Smooth muscle cell (in vitro differentiated cells): ENCODE measurements around the gene SNPH. TPM values are rescaled to one million over a fixed set of nuclear protein-coding genes. Genes with fewer than 3 reads are reported as not detected.

ENCODE experiments used
- DNase-seq: peaks from one replicate; lab custom pipeline; 2025; ENCODE audit not compliant: unreplicated experiment; lab: John Stamatoyannopoulos, UW
- H2AFZ ChIP-seq: fragments of 200-600 bp; sonication (generic); 2 replicates; pipeline ENCODE4 v1.6.0; 2016; ENCODE audit warnings: antibody characterized with exemption, low read depth, mild to moderate bottlenecking
- H3F3A ChIP-seq: fragments of 200-600 bp; sonication (generic); 2 replicates; pipeline ENCODE4 v1.6.0; 2017; ENCODE audit warnings: antibody characterized with exemption, low read depth
- H3K27ac ChIP-seq: fragments of 200-600 bp; sonication (generic); 2 replicates; pipeline ENCODE4 v1.5.1; 2016; ENCODE audit warnings: low read depth, mild to moderate bottlenecking
- H3K27me3 ChIP-seq: fragments of 200-600 bp; sonication (generic); 2 replicates; pipeline ENCODE4 v1.6.1; 2016; ENCODE audit warnings: low read depth, mild to moderate bottlenecking
- H3K36me3 ChIP-seq: fragments of 200-600 bp; sonication (generic); 2 replicates; pipeline ENCODE4 v1.5.1; 2016; ENCODE audit warnings: low read depth
- H3K4me1 ChIP-seq: fragments of 200-600 bp; sonication (generic); 2 replicates; pipeline ENCODE4 v1.5.1; 2016; ENCODE audit warnings: low read depth
- H3K4me2 ChIP-seq: fragments of 200-600 bp; sonication (generic); 2 replicates; pipeline ENCODE4 v1.6.0; 2016; ENCODE audit warnings: mild to moderate bottlenecking
- H3K4me3 ChIP-seq: fragments of 200-600 bp; sonication (generic); 2 replicates; pipeline ENCODE4 v1.5.1; 2016; ENCODE audit warnings: mild to moderate bottlenecking
- H3K79me2 ChIP-seq: fragments of 200-600 bp; sonication (generic); 2 replicates; pipeline ENCODE4 v1.6.0; 2016; ENCODE audit warnings: low read depth, mild to moderate bottlenecking
- H3K9ac ChIP-seq: fragments of 200-600 bp; sonication (generic); 2 replicates; pipeline ENCODE4 v1.6.0; 2016; ENCODE audit warnings: low read depth
- H3K9me3 ChIP-seq: fragments of 200-600 bp; sonication (generic); replicated peaks from 2 replicates; pipeline ENCODE4 v1.5.1; 2016; ENCODE audit warnings: low read depth
- H4K20me1 ChIP-seq: fragments of 200-600 bp; sonication (generic); 2 replicates; pipeline ENCODE4 v1.6.0; 2016; ENCODE audit warnings: low read depth
- WGBS: methylation state at CpG from one replicate; pipeline ENCODE4 v1.1.7; 2016; ENCODE audit warnings: low lambda C conversion rate; 5-methylcytosine and 5-hydroxymethylcytosine counted together
- polyA plus RNA-seq: library from polyadenylated mRNA; unstranded; fragments of >200 nt; fragmentation: Nextera tagmentation; extraction: Ambion mirVana; gene quantifications from 2 replicates; pipeline ENCODE4 v1.2.1, GENCODE V29; 2016
- total RNA-seq: library from RNA; depleted of rRNA; stranded (reverse); fragments of >200 nt; gene quantifications from 2 replicates; pipeline ENCODE4 v1.2.3, GENCODE V29; 2014
- TF ChIP-seq, protein P1 (sequence below): fragments of 200-600 bp; sonication (generic); IDR thresholded peaks from 2 replicates; pipeline ENCODE4 v1.5.1; 2017; ENCODE audit warnings: borderline replicate concordance, mild to moderate bottlenecking, antibody characterized with exemption; ENCODE audit not compliant: insufficient read depth, poor library complexity, severe bottlenecking

Gene SNPH
- total and polyA plus RNA-seq, 2 experiments from 2014 or later: 3.0 to 3.1 TPM

- H3K9ac ChIP-seq: no peak overlapping the region
- no peaks in the 10 kb centered on the region for H3K9me3 ChIP-seq
- H2AFZ ChIP-seq: no peak overlapping the region
- no peaks in the 10 kb centered on the region for H3K36me3 ChIP-seq
- no peaks in the 10 kb centered on the region for H3K27me3 ChIP-seq
- H3K27ac ChIP-seq: no peak overlapping the region
- H3K79me2 ChIP-seq: no peaks in the 10 kb centered on the region
- no peaks in the 10 kb centered on the region for H3K4me1 ChIP-seq
- TF ChIP-seq, protein P1, sequence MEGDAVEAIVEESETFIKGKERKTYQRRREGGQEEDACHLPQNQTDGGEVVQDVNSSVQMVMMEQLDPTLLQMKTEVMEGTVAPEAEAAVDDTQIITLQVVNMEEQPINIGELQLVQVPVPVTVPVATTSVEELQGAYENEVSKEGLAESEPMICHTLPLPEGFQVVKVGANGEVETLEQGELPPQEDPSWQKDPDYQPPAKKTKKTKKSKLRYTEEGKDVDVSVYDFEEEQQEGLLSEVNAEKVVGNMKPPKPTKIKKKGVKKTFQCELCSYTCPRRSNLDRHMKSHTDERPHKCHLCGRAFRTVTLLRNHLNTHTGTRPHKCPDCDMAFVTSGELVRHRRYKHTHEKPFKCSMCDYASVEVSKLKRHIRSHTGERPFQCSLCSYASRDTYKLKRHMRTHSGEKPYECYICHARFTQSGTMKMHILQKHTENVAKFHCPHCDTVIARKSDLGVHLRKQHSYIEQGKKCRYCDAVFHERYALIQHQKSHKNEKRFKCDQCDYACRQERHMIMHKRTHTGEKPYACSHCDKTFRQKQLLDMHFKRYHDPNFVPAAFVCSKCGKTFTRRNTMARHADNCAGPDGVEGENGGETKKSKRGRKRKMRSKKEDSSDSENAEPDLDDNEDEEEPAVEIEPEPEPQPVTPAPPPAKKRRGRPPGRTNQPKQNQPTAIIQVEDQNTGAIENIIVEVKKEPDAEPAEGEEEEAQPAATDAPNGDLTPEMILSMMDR: no peak
- 93% methylated on average over 14 of the region's 14 CpGs for WGBS
- H3K4me3 ChIP-seq: no peak overlapping the region
- H3K4me2 ChIP-seq: no peak overlapping the region
- H3F3A ChIP-seq: no peaks in the 10 kb centered on the region
- no peaks in the 10 kb centered on the region for H4K20me1 ChIP-seq
- DNase-seq: no peak
Measured at GRCh38 chr20:1306316-1307135, 40.4 kb downstream of the SNPH start.

- Histone ChIP-seq H3K27me3 (no peaks in the 10 kb centered on the region), H3K79me2 (no peaks in the 10 kb centered on the region), H3K27ac (no peak overlapping the region), H3K4me2 (no peak overlapping the region), H3K36me3 (no peaks in the 10 kb centered on the region), H3K4me1 (no peaks in the 10 kb centered on the region), H2AFZ (no peak overlapping the region), H3K9ac (no peak overlapping the region), H3F3A (no peaks in the 10 kb centered on the region), H3K9me3 (no peaks in the 10 kb centered on the region), H3K4me3 (no peak overlapping the region), H4K20me1 (no peaks in the 10 kb centered on the region)
- no peak for DNase-seq
- WGBS: 95% methylated on average over 10 of the region's 10 CpGs
- TF ChIP-seq, protein P1: no peak
Measured at GRCh38 chr20:1307171-1307570, 41.1 kb downstream of the SNPH start.

- Histone ChIP-seq H4K20me1 (no peaks in the 10 kb centered on the region), H3K27ac (no peak overlapping the region), H3K79me2 (no peaks in the 10 kb centered on the region), H3K4me2 (no peak overlapping the region), H3K4me3 (no peak overlapping the region), H3F3A (no peaks in the 10 kb centered on the region), H3K9me3 (no peaks in the 10 kb centered on the region), H3K27me3 (no peaks in the 10 kb centered on the region), H3K36me3 (no peaks in the 10 kb centered on the region), H3K4me1 (no peaks in the 10 kb centered on the region), H3K9ac (no peak overlapping the region), H2AFZ (no peak overlapping the region)
- WGBS: 95% methylated on average over 13 of the region's 13 CpGs
- no peak for DNase-seq
- TF ChIP-seq, protein P1: no peak
Measured at GRCh38 chr20:1307571-1307971, 41.5 kb downstream of the SNPH start.
